DOHH2 (cell line): ENCODE results near the gene PPP1R1B.
A peak's percentile ranks its signal among the peaks of the same experiment; 100 is the strongest.

Experiments
- H3F3A ChIP-seq: fragments of 200-600 bp; sonication (generic), shearing (Covaris generic); 2 replicates; pipeline ENCODE4 v1.6.0; 2016; ENCODE audit warnings: antibody characterized with exemption, mild to moderate bottlenecking; ENCODE audit not compliant: control insufficient read depth, insufficient read depth
- H3K27ac ChIP-seq: fragments of 200-600 bp; sonication (generic); 2 replicates; pipeline ENCODE4 v1.5.1; 2014; ENCODE audit warnings: low read depth, mild to moderate bottlenecking, low read length, moderate library complexity
- H3K27me3 ChIP-seq: fragments of 200-600 bp; sonication (generic); 2 replicates; pipeline ENCODE4 v1.6.1; 2014; ENCODE audit warnings: mild to moderate bottlenecking, low read length, mixed read lengths; ENCODE audit not compliant: control insufficient read depth
- H3K36me3 ChIP-seq: fragments of 200-600 bp; sonication (generic); 2 replicates; pipeline ENCODE4 v1.6.1; 2014; ENCODE audit warnings: mild to moderate bottlenecking, low read length, moderate library complexity, mixed read lengths; ENCODE audit not compliant: control insufficient read depth
- H3K4me1 ChIP-seq: fragments of 200-600 bp; sonication (generic); 2 replicates; pipeline ENCODE4 v1.6.1; 2014; ENCODE audit warnings: mild to moderate bottlenecking, low read length, mixed read lengths; ENCODE audit not compliant: control insufficient read depth
- H3K4me2 ChIP-seq: fragments of 200-600 bp; sonication (generic); 2 replicates; pipeline ENCODE4 v1.6.0; 2014; ENCODE audit warnings: mild to moderate bottlenecking, low read length, moderate library complexity
- H3K4me3 ChIP-seq: fragments of 200-600 bp; sonication (generic); 2 replicates; pipeline ENCODE4 v1.5.1; 2014; ENCODE audit warnings: mild to moderate bottlenecking, low read length, mixed read lengths
- H3K79me2 ChIP-seq: fragments of 200-600 bp; sonication (generic); 2 replicates; pipeline ENCODE4 v1.6.1; 2014; ENCODE audit warnings: mild to moderate bottlenecking, low read length, mixed read lengths; ENCODE audit not compliant: control insufficient read depth
- H3K9me2 ChIP-seq: fragments of 200-600 bp; sonication (generic); replicated peaks from 2 replicates; pipeline ENCODE4 v1.6.1; 2014; ENCODE audit warnings: mild to moderate bottlenecking, low read length, mixed read lengths; ENCODE audit not compliant: control insufficient read depth
- H3K9me3 ChIP-seq: fragments of 200-600 bp; sonication (generic); 2 replicates; pipeline ENCODE4 v1.6.1; 2014; ENCODE audit warnings: antibody characterized with exemption, low read length, mixed read lengths; ENCODE audit not compliant: control insufficient read depth, insufficient read depth
- H4K20me1 ChIP-seq: fragments of 200-600 bp; sonication (generic); 2 replicates; pipeline ENCODE4 v1.6.0; 2014; ENCODE audit warnings: low read depth, mild to moderate bottlenecking, antibody characterized with exemption, low read length, moderate library complexity; ENCODE audit not compliant: control insufficient read depth, insufficient read depth
- EZH2phosphoT487 ChIP-seq: fragments of 200-600 bp; sonication (generic); IDR thresholded peaks from 2 replicates; pipeline ENCODE4 v1.6.1; 2017; ENCODE audit warnings: borderline replicate concordance, mild to moderate bottlenecking, antibody characterized with exemption, low read length, moderate library complexity, mixed read lengths
- TF ChIP-seq, protein P1 (sequence below): fragments of 200-600 bp; sonication (generic); IDR thresholded peaks from one replicate; pipeline ENCODE4 v1.5.1; 2014; ENCODE audit warnings: antibody characterized with exemption, mild to moderate bottlenecking, low read depth, low read length; ENCODE audit not compliant: poor library complexity, severe bottlenecking

The PPP1R1B gene

DNA sequence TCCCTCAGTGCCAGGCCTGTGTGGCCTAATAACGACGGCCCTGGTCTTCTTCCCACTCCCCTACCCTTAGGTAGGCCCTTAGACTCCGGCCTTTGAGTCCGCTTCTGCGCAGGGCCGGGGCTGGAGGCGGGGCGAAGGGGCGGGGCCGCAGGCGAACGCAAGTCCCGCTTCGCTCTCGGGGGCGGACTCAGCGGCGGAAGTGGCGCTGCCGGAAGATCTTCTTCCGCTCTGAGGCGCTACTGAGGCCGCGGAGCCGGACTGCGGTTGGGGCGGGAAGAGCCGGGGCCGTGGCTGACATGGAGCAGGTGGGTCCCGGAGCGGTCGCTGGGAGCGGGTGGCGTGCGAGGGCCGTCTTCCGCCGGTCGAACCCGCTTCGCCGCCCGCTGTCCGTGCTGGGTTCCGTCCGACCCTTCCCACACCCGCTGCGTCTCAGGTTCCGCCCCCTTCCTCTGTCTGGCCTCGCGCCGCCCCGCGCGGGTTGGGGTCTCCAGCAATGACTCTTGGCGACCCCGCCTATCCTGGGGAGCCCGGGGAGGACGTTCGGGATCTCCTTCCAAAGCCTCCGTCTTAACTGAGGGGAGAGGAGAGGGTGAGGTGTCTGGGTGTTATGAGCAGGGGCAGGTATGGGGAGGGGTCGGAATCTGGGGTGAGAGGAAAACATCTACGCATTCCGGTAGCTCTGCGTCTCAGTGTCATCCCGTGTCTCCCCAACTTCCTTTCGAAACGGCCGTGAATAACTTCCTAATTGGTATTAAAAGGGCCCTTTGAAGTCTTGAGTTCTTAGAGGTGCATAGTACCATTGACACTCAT lies 10.4 kb downstream of the PPP1R1B start, which contains the start of gene STARD3:
TSS of gene STARD3 (plus strand) at position 218 of the 810 bp plus-strand sequence. CDS start 16,388 bp downstream, outside the sequence.
- H3K4me2 ChIP-seq = peak within 1 kb of the TSS; percentile 99
- H3K27ac ChIP-seq = peak within 1 kb of the TSS; percentile 62
- H3K4me3 ChIP-seq = peak within 1 kb of the TSS; percentile 99
- 0 out of 2 replicates have a peak, but pooled peaks cover 2% of the 10 kb centered on the region for H4K20me1 ChIP-seq
- peaks cover 29% of the 10 kb centered on the region for H3K4me1 ChIP-seq
- H3K36me3 ChIP-seq = peaks cover 9% of the 10 kb centered on the region; the same call in 1 of the 2 replicates
- H3F3A ChIP-seq = no peaks in the 10 kb centered on the region
- H3K27me3 ChIP-seq = no peaks in the 10 kb centered on the region
- TF ChIP-seq, protein P1, sequence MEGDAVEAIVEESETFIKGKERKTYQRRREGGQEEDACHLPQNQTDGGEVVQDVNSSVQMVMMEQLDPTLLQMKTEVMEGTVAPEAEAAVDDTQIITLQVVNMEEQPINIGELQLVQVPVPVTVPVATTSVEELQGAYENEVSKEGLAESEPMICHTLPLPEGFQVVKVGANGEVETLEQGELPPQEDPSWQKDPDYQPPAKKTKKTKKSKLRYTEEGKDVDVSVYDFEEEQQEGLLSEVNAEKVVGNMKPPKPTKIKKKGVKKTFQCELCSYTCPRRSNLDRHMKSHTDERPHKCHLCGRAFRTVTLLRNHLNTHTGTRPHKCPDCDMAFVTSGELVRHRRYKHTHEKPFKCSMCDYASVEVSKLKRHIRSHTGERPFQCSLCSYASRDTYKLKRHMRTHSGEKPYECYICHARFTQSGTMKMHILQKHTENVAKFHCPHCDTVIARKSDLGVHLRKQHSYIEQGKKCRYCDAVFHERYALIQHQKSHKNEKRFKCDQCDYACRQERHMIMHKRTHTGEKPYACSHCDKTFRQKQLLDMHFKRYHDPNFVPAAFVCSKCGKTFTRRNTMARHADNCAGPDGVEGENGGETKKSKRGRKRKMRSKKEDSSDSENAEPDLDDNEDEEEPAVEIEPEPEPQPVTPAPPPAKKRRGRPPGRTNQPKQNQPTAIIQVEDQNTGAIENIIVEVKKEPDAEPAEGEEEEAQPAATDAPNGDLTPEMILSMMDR = peak; percentile 28
- no peak for TF ChIP-seq EZH2phosphoT487
- peaks cover 53% of the 10 kb centered on the region for H3K79me2 ChIP-seq
- no peaks in the 10 kb centered on the region for H3K9me3 ChIP-seq
- H3K9me2 ChIP-seq = no peaks in the 10 kb centered on the region

DNA sequence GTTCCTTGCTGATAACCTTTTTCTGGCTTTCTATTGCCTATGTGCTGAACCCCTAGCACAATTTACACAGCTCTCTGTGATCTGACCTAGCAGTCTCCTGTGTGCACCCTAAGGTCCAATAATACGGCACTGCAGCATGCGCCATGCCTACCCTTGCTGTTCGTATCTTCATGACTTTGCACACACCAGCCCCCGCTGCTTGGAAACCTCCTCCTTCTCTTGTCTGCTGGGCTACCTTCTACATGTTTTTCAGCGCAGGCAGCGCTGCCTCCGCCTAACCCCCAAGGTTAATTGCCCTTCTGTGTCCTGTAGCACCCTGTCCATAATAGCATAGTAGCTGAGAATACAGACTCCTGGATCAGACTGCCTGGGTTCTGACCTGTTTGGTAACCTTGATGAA lies 11.6 kb downstream of the PPP1R1B start:
- no peak overlapping the region for H3K27ac ChIP-seq
- H3K36me3 ChIP-seq = peaks cover 9% of the 10 kb centered on the region; the same call in 1 of the 2 replicates
- H3K79me2 ChIP-seq = peaks cover 65% of the 10 kb centered on the region
- H3K4me1 ChIP-seq = peaks cover 29% of the 10 kb centered on the region
- H3K4me3 ChIP-seq = peak overlapping the region; percentile 99
- TF ChIP-seq, protein P1 = no peak
- no peak for TF ChIP-seq EZH2phosphoT487
- H3K27me3 ChIP-seq = no peaks in the 10 kb centered on the region
- no peaks in the 10 kb centered on the region for H3F3A ChIP-seq
- H3K9me3 ChIP-seq = no peaks in the 10 kb centered on the region
- peak overlapping the region; percentile 99 for H3K4me2 ChIP-seq
- H4K20me1 ChIP-seq = peaks cover 11% of the 10 kb centered on the region; the same call in 1 of the 2 replicates
- no peaks in the 10 kb centered on the region for H3K9me2 ChIP-seq

DNA sequence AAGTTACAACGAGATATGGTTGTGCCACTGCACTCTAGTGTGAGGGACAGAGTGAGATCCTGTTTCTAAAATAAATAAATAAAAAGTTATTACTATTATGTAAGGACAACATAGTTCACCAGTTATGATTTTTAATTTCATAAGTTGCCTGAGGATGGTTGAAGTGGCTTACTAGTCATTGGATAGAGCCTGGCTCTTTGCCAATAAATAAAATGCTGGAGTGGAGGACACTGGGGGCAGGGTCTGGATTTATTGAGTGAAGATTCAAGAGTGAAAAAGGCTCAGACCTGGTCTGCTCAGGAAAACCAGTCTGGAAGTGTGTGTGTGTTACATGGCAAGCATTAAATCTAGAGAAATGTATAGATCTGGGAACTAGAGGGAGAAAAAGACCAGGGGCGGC lies 12.3 kb downstream of the PPP1R1B start:
- Histone ChIP-seq H3K4me1 (peaks cover 29% of the 10 kb centered on the region), H3K27ac (no peak overlapping the region), H4K20me1 (peaks cover 12% of the 10 kb centered on the region; the same call in 1 of the 2 replicates), H3K4me3 (no peak overlapping the region), H3K9me2 (no peaks in the 10 kb centered on the region), H3K79me2 (peaks cover 72% of the 10 kb centered on the region), H3K36me3 (peaks cover 9% of the 10 kb centered on the region; the same call in 1 of the 2 replicates), H3K4me2 (no peak overlapping the region), H3K9me3 (no peaks in the 10 kb centered on the region), H3K27me3 (no peaks in the 10 kb centered on the region), H3F3A (no peaks in the 10 kb centered on the region)
- TF ChIP-seq EZH2phosphoT487 = no peak
- TF ChIP-seq, protein P1 = no peak
